OCI-LY1 (cell line): Measurements from ENCODE around the gene HOXA5.

Source experiments
- H2AFZ ChIP-seq: fragments of 200-600 bp; sonication (generic), shearing (Covaris generic); 2 replicates; pipeline ENCODE4 v1.6.0; 2014; ENCODE audit warnings: antibody characterized with exemption, mild to moderate bottlenecking, low read length
- H3F3A ChIP-seq: fragments of 200-600 bp; sonication (generic), shearing (Covaris generic); 2 replicates; pipeline ENCODE4 v1.6.0; 2014; ENCODE audit warnings: mild to moderate bottlenecking, antibody characterized with exemption, low read length, moderate library complexity; ENCODE audit not compliant: insufficient read depth
- H3K27ac ChIP-seq: fragments of 200-600 bp; sonication (generic); 2 replicates; pipeline ENCODE4 v1.5.1; 2014; ENCODE audit warnings: low read length, mixed run types, mild to moderate bottlenecking, low read depth; ENCODE audit not compliant: poor library complexity, severe bottlenecking
- H3K27me3 ChIP-seq: fragments of 200-600 bp; sonication (generic); 2 replicates; pipeline ENCODE4 v1.6.0; 2014; ENCODE audit warnings: antibody characterized with exemption, mild to moderate bottlenecking, low read length, moderate library complexity; ENCODE audit not compliant: insufficient read depth
- H3K36me3 ChIP-seq: fragments of 200-600 bp; sonication (generic); 2 replicates; pipeline ENCODE4 v1.6.1; 2014; ENCODE audit warnings: mild to moderate bottlenecking, antibody characterized with exemption, low read length, moderate library complexity, mixed read lengths; ENCODE audit not compliant: insufficient read depth
- H3K4me1 ChIP-seq: fragments of 200-600 bp; sonication (generic); 2 replicates; pipeline ENCODE4 v1.5.1; 2014; ENCODE audit warnings: mild to moderate bottlenecking, low read length, moderate library complexity; ENCODE audit not compliant: insufficient read depth, severe bottlenecking
- H3K4me2 ChIP-seq: fragments of 200-600 bp; sonication (generic), shearing (Covaris generic); 2 replicates; pipeline ENCODE4 v1.6.1; 2014; ENCODE audit warnings: low read length
- H3K4me3 ChIP-seq: fragments of 200-600 bp; sonication (generic); 2 replicates; pipeline ENCODE4 v1.5.1; 2014; ENCODE audit warnings: low read length, low read depth, mild to moderate bottlenecking, mixed read lengths; ENCODE audit not compliant: poor library complexity, severe bottlenecking
- H3K79me2 ChIP-seq: fragments of 200-600 bp; shearing (Covaris generic); 2 replicates; pipeline ENCODE4 v1.6.1; 2016; ENCODE audit warnings: mixed run types, low read length, mixed read lengths; ENCODE audit not compliant: insufficient read depth
- H3K9ac ChIP-seq: fragments of 200-600 bp; sonication (generic), shearing (Covaris generic); 2 replicates; pipeline ENCODE4 v1.6.1; 2014; ENCODE audit warnings: mild to moderate bottlenecking, low read length, mixed read lengths
- H3K9me2 ChIP-seq: fragments of 200-600 bp; sonication (generic), shearing (Covaris generic); 2 replicates; pipeline ENCODE4 v1.6.1; 2014; ENCODE audit warnings: low read depth, mild to moderate bottlenecking, low read length, mixed read lengths
- H3K9me3 ChIP-seq: fragments of 200-600 bp; shearing (Covaris generic); 2 replicates; pipeline ENCODE4 v1.6.1; 2014; ENCODE audit warnings: low read length, mixed read lengths
- H4K20me1 ChIP-seq: fragments of 200-600 bp; sonication (generic), shearing (Covaris generic); 2 replicates; pipeline ENCODE4 v1.6.0; 2016; ENCODE audit warnings: mild to moderate bottlenecking, low read length; ENCODE audit not compliant: insufficient read depth
- EZH2 ChIP-seq: fragments of 200-600 bp; sonication (generic), shearing (Covaris generic); IDR thresholded peaks from 2 replicates; pipeline ENCODE4 v1.8.0; 2017; ENCODE audit warnings: borderline replicate concordance, mixed run types, mild to moderate bottlenecking, antibody characterized with exemption, low read length, moderate library complexity, mixed read lengths
- TF ChIP-seq, protein P1 (sequence below): fragments of 200-600 bp; sonication (generic), shearing (Covaris generic); IDR thresholded peaks from 2 replicates; pipeline ENCODE4 v1.5.1; 2017; ENCODE audit warnings: mild to moderate bottlenecking, antibody characterized with exemption, low read length, moderate library complexity, mixed read lengths

The HOXA5 gene

DNA sequence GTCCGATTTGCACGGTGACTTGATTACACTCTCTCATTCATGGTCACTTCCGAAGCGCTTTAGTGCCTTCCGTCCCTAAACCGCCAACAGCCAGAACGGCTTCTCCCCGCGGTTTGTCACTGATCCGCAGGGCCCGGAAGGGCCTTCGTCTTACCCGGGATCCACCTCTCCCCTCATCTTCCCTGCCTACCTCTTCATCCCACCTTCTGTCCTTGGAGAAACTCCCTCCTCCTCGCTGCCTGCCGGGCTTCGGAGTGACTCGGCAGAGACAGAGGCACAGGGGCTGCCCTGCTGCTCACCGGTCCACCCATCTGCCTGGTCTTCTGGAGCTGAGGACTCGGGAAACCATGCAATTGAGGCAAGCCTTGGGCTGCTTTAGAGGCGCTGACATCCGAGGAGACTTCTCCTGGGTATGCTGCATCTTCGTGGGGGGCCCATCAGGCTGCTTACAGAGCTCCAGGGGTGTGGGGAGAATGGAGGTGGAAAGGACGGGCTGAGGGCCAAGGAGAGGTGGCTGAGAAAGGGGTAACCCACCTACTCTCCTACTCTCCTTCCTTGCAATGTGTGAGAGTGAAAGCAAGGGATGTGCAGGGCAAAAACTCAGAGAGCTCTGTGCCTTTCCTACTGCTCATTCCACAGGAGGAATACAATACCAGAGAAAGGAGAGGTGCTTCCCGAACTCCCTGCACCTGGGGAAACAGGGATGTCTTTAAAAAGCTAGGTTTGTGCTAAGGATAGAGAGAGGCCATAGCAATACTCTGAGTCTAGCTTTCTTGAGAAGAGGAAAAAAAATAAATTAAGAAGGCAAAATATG, 42.6 kb upstream of the HOXA5 start:
- Histone ChIP-seq H3K4me1 (peaks cover 16% of the 10 kb centered on the region), H3K79me2 (no peaks in the 10 kb centered on the region), H3F3A (no peaks in the 10 kb centered on the region), H3K27ac (no peak overlapping the region), H3K9ac (no peak overlapping the region), H3K9me2 (no peaks in the 10 kb centered on the region), H3K36me3 (no peaks in the 10 kb centered on the region), H4K20me1 (no peaks in the 10 kb centered on the region), H2AFZ (no peak overlapping the region), H3K4me2 (no peak overlapping the region), H3K27me3 (peaks cover 22% of the 10 kb centered on the region), H3K4me3 (no peak overlapping the region), H3K9me3 (no peaks in the 10 kb centered on the region)
- no peak for TF ChIP-seq EZH2
- TF ChIP-seq, protein P1, sequence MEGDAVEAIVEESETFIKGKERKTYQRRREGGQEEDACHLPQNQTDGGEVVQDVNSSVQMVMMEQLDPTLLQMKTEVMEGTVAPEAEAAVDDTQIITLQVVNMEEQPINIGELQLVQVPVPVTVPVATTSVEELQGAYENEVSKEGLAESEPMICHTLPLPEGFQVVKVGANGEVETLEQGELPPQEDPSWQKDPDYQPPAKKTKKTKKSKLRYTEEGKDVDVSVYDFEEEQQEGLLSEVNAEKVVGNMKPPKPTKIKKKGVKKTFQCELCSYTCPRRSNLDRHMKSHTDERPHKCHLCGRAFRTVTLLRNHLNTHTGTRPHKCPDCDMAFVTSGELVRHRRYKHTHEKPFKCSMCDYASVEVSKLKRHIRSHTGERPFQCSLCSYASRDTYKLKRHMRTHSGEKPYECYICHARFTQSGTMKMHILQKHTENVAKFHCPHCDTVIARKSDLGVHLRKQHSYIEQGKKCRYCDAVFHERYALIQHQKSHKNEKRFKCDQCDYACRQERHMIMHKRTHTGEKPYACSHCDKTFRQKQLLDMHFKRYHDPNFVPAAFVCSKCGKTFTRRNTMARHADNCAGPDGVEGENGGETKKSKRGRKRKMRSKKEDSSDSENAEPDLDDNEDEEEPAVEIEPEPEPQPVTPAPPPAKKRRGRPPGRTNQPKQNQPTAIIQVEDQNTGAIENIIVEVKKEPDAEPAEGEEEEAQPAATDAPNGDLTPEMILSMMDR: no peak

DNA sequence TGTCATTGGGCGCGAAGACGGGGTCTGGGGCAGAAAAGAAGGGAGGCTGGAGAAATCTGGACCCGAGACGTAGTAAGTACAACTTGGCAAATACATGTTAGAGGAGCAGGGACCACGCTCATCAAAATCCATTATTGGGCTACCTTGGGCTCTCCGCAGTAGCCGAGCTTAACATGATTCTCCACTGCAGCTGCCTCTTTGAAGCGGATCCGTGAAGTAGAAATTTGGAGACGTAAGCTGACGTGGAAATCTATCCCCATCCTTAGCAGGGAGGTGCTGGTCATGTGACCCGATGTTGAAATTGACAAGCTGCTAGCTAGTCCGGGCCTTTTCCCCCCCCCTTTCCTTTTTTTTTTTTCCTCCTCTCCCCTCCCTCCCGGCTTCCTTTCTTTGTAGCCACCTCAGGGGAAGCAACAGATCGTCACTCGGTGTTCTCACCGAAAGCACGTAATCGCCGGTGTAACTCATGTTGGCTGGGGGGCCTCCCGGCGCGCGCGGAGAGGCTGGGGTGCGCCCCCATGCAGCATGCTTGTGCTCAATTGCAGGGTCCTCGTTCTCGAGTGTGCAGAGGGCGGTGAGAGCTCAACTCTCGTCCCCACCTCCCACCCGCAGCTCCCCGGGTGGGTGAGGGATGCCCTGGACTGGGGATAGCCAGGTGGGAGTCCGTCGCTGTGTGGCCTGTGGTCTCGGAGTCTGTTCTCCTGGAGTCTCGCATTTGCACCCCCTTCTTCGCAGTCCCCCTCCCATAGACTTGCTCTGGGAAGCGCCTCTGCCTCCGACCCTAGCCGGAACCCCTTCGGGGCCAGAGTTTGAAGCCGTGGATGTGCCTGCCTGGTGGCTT, 41.8 kb upstream of the HOXA5 start, which contains the start of gene HOXA11:
TSS of gene HOXA11 (minus strand) at position 220 of the 841 bp plus-strand sequence. CDS start at position 132, 88 bp downstream.
- Histone ChIP-seq H3F3A (no peaks in the 10 kb centered on the region), H3K4me3 (peak within 1 kb of the TSS; percentile 54), H3K27ac (no peak within 1 kb of the TSS), H3K9me2 (no peaks in the 10 kb centered on the region), H3K4me1 (peaks cover 16% of the 10 kb centered on the region), H3K9me3 (no peaks in the 10 kb centered on the region), H2AFZ (no peak within 1 kb of the TSS), H3K36me3 (no peaks in the 10 kb centered on the region), H4K20me1 (no peaks in the 10 kb centered on the region), H3K4me2 (peak within 1 kb of the TSS; percentile 57), H3K9ac (peak within 1 kb of the TSS; percentile 5; the same call in 1 of the 2 replicates), H3K27me3 (peaks cover 22% of the 10 kb centered on the region), H3K79me2 (no peaks in the 10 kb centered on the region)
- TF ChIP-seq, protein P1: no peak
- no peak for TF ChIP-seq EZH2

DNA sequence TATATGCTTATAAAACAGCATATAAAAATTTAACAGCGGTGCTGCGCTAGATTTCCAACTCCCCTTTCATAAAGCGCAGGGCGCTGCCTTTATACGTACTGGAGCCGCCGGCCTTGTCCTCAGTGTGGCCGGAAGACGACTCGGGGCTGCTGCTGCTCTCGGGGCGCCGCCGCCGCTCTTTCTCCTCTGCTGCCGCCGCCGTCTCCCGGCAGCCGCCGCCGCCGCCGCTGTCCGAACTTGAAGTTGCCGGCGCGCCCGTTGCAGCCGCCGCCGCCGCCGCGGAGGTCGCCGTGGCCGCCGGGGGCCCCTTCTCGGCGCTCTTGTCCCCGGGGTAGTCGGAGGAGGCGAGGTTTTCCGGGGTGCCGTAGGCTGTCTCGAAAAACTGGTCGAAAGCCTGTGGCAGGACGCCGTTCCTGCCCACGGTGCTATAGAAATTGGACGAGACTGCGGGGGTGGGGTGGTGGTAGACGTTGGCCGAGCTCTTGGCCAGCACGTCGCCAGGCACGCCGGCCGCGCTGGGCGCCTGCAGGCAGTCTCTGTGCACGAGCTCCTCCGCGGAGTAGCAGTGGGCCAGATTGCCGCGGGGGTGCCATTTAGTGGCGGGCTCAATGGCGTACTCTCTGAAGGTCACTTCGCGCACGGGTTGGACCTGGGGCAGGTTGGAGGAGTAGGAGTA, 41.0 kb upstream of the HOXA5 start:
- TF ChIP-seq, protein P1: no peak
- no peak for TF ChIP-seq EZH2
- H3K36me3 ChIP-seq: no peaks in the 10 kb centered on the region
- H3K9me2 ChIP-seq: no peaks in the 10 kb centered on the region
- no peak overlapping the region for H3K27ac ChIP-seq
- H3K79me2 ChIP-seq: no peaks in the 10 kb centered on the region
- peak overlapping the region; percentile 57 for H3K4me2 ChIP-seq
- peaks cover 22% of the 10 kb centered on the region for H3K27me3 ChIP-seq
- H2AFZ ChIP-seq: no peak overlapping the region
- H4K20me1 ChIP-seq: no peaks in the 10 kb centered on the region
- H3K4me1 ChIP-seq: peaks cover 16% of the 10 kb centered on the region
- no peaks in the 10 kb centered on the region for H3K9me3 ChIP-seq
- H3K4me3 ChIP-seq: peak overlapping the region; percentile 54
- no peaks in the 10 kb centered on the region for H3F3A ChIP-seq
- H3K9ac ChIP-seq: peak overlapping the region; percentile 5; the same call in 1 of the 2 replicates
